Liver (tissue), 9 donors: Measurements from ENCODE around the gene CD300H. TPM values are rescaled to one million over a fixed set of nuclear protein-coding genes. Genes with fewer than 3 reads are reported as not detected.
A peak's percentile ranks its signal among the peaks of the same experiment; 100 is the strongest.

Source experiments
- DNase-seq: peaks from one replicate; pipeline ENCODE4 v3.0.0-alpha.2; 2017; ENCODE audit warnings: low spot score
- H3K27ac ChIP-seq, 2 donors: one replicate each; pipeline ENCODE4 v1.7.0; 2013; ENCODE audit warnings: inconsistent platforms in 2 of 2, low read length in 2 of 2, control low read depth in 1 of 2, low read depth in 1 of 2, mild to moderate bottlenecking in 1 of 2
- H3K27me3 ChIP-seq, 4 donors: one replicate each; pipeline versions ENCODE4 v1.6.1 to v1.7.0; 2013; ENCODE audit warnings: low read length in 3 of 4, inconsistent platforms in 1 of 4, mild to moderate bottlenecking in 1 of 4, moderate library complexity in 1 of 4; ENCODE audit not compliant: control insufficient read depth in 4 of 4, insufficient read depth in 4 of 4
- H3K36me3 ChIP-seq, 4 donors: one replicate each; pipeline versions ENCODE4 v1.6.1 to v1.7.0; 2013; ENCODE audit warnings: low read length in 3 of 4, mild to moderate bottlenecking in 3 of 4, low read depth in 1 of 4, moderate library complexity in 1 of 4; ENCODE audit not compliant: control insufficient read depth in 4 of 4, insufficient read depth in 3 of 4
- H3K4me1 ChIP-seq, 4 donors: one replicate each; pipeline versions ENCODE4 v1.6.1 to v1.7.0; 2013; ENCODE audit warnings: low read length in 3 of 4, mild to moderate bottlenecking in 3 of 4, moderate library complexity in 1 of 4; ENCODE audit not compliant: control insufficient read depth in 4 of 4, insufficient read depth in 4 of 4
- H3K4me3 ChIP-seq, 3 donors: one replicate each; pipeline versions ENCODE4 v1.6.1 to v1.7.0; 2013; ENCODE audit warnings: low read length in 3 of 3, control low read depth in 1 of 3, low read depth in 1 of 3, mild to moderate bottlenecking in 1 of 3
- H3K9ac ChIP-seq, 2 donors: one replicate each; pipeline ENCODE4 v1.7.0; 2013; ENCODE audit warnings: low read length in 2 of 2, mild to moderate bottlenecking in 2 of 2, moderate library complexity in 2 of 2, control low read depth in 1 of 2, low read depth in 1 of 2
- H3K9me3 ChIP-seq, 4 donors: one replicate each; pipeline versions ENCODE4 v1.6.1 to v1.7.0; 2013; ENCODE audit warnings: low read length in 3 of 4; ENCODE audit not compliant: control insufficient read depth in 4 of 4
- EGR1 ChIP-seq, 2 donors: IDR thresholded peaks; 2 replicates each; pipeline ENCODE4 v1.6.1; 2016 to 2018; ENCODE audit warnings: antibody characterized with exemption in 2 of 2, low read depth in 2 of 2
- FOXA1 ChIP-seq: IDR thresholded peaks from 2 replicates; pipeline ENCODE4 v1.6.1; 2016; ENCODE audit warnings: antibody characterized with exemption
- FOXA2 ChIP-seq: IDR thresholded peaks from 2 replicates; pipeline ENCODE4 v1.6.1; 2016; ENCODE audit warnings: antibody characterized with exemption
- GABPA ChIP-seq, 2 donors: IDR thresholded peaks in 1 of 2; conservative IDR thresholded peaks in 1 of 2; 2 replicates each; pipeline ENCODE4 v1.6.1; 2016; ENCODE audit warnings: antibody characterized with exemption in 2 of 2, mild to moderate bottlenecking in 1 of 2, moderate library complexity in 1 of 2
- HNF4A ChIP-seq, 2 donors: conservative IDR thresholded peaks; 2 replicates each; pipeline ENCODE4 v1.6.1; 2016; ENCODE audit warnings: antibody characterized with exemption in 2 of 2, mild to moderate bottlenecking in 2 of 2
- HNF4G ChIP-seq: IDR thresholded peaks from 2 replicates; pipeline ENCODE4 v1.6.1; 2016; ENCODE audit warnings: antibody characterized with exemption
- JUND ChIP-seq, 2 donors: IDR thresholded peaks; 2 replicates each; pipeline ENCODE4 v1.6.1; 2016; ENCODE audit warnings: antibody characterized with exemption in 2 of 2
- NR2F2 ChIP-seq: IDR thresholded peaks from 2 replicates; pipeline ENCODE4 v1.6.1; 2016; ENCODE audit warnings: antibody characterized with exemption
- RAD21 ChIP-seq, 2 donors: IDR thresholded peaks; 2 replicates each; pipeline ENCODE4 v1.6.1; 2016; ENCODE audit warnings: antibody characterized with exemption in 2 of 2, mild to moderate bottlenecking in 2 of 2
- RXRA ChIP-seq, 2 donors: IDR thresholded peaks; 2 replicates each; pipeline ENCODE4 v1.6.1; 2017 to 2018; ENCODE audit warnings: antibody characterized with exemption in 2 of 2, mild to moderate bottlenecking in 1 of 2
- SP1 ChIP-seq: IDR thresholded peaks from 2 replicates; pipeline ENCODE4 v1.6.1; 2018; ENCODE audit warnings: antibody characterized with exemption, mild to moderate bottlenecking
- TAF1 ChIP-seq: conservative IDR thresholded peaks from 2 replicates; pipeline ENCODE4 v1.6.1; 2016; ENCODE audit warnings: antibody characterized with exemption, mild to moderate bottlenecking
- YY1 ChIP-seq: IDR thresholded peaks from 2 replicates; pipeline ENCODE4 v1.6.1; 2016; ENCODE audit warnings: antibody characterized with exemption, mild to moderate bottlenecking
- WGBS: extraction: QIAGEN DNeasy Blood & Tissue Kit; methylation state at CpG from one replicate; pipeline ENCODE4 v1.1.7; 2013; 5-methylcytosine and 5-hydroxymethylcytosine counted together
- polyA plus RNA-seq, 2 donors: library from polyadenylated mRNA; stranded (reverse) in 1 of 2; unstranded in 1 of 2; fragments of 200-250 nt in 1 of 2; fragments of >200 nt in 1 of 2; fragmentation: Nextera tagmentation in 1 of 2; extraction: Ambion mirVana in 1 of 2; gene quantifications; one replicate each; pipeline versions ENCODE4 v1.2.1 to v1.2.3, GENCODE V29; 2013 to 2015
- total RNA-seq, 2 donors: library from RNA; depleted of rRNA; stranded (reverse); fragments of >200 nt; gene quantifications; one replicate each; pipeline ENCODE4 v1.2.3, GENCODE V29; 2014
- TF ChIP-seq, protein P1 (sequence below): IDR thresholded peaks from 2 replicates; pipeline ENCODE4 v1.6.1; 2016; ENCODE audit warnings: antibody characterized with exemption
- TF ChIP-seq, protein P2 (sequence below): IDR thresholded peaks from 2 replicates; pipeline ENCODE4 v1.6.1; 2016; ENCODE audit warnings: antibody characterized with exemption, mild to moderate bottlenecking
- TF ChIP-seq, protein P3 (sequence below): IDR thresholded peaks from 2 replicates; pipeline ENCODE4 v1.6.1; 2016; ENCODE audit warnings: antibody characterized with exemption
- TF ChIP-seq, protein P4 (sequence below): fragments of 150-350 bp; IDR thresholded peaks from 2 replicates; pipeline ENCODE4 v1.5.1; 2017; ENCODE audit warnings: improper control_type of control experiment, low read depth, low read length; ENCODE audit not compliant: missing input control
- TF ChIP-seq, protein P5 (sequence below): IDR thresholded peaks from 2 replicates; pipeline ENCODE4 v1.6.1; 2016; ENCODE audit warnings: antibody characterized with exemption
- donor health status: healthy.
- donor health status: healthy.
- donor health status: healthy.
- donor health status: healthy.
- donor health status: healthy.

Gene CD300H
- total and polyA plus RNA-seq, 4 donors: 0.47 TPM; not detected in 3

DNA sequence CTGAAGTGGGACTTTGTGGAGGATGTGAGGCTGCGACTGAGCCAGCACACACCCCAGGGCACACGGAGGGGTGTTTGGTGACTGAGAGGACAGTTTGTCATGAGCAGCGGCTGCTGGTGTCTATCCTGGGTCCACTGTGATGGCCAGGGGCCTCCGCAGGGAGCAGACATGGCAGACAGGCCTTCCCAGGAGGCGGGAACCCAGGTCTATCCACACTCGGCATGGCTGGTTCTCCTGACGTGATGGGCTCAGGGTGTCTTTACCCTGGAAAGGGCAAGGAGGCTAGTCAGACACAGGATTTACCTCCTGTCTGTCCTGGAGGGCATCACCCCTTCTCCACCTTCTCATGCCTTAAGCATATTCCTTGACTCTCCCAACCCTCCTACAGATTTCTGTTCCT lies 20.7 kb downstream of the CD300H start:
- H3K36me3 ChIP-seq: no peaks in the 10 kb centered on the region
- H3K9me3 ChIP-seq: no peaks in the 10 kb centered on the region
- no peak overlapping the region for H3K9ac ChIP-seq
- no peak overlapping the region for H3K27ac ChIP-seq
- H3K27me3 ChIP-seq: no peaks in the 10 kb centered on the region
- 88% methylated on average over 7 of the region's 7 CpGs for WGBS
- H3K4me3 ChIP-seq: no peak overlapping the region
- TF ChIP-seq YY1 (no peak), HNF4A (conservative IDR thresholded peaks at IDR 0.05) (no peak), RAD21 (IDR thresholded peaks at IDR 0.05) (no peak), FOXA2 (no peak), NR2F2 (no peak), RXRA (IDR thresholded peaks at IDR 0.05) (no peak), FOXA1 (no peak)
- TF ChIP-seq, protein P1, sequence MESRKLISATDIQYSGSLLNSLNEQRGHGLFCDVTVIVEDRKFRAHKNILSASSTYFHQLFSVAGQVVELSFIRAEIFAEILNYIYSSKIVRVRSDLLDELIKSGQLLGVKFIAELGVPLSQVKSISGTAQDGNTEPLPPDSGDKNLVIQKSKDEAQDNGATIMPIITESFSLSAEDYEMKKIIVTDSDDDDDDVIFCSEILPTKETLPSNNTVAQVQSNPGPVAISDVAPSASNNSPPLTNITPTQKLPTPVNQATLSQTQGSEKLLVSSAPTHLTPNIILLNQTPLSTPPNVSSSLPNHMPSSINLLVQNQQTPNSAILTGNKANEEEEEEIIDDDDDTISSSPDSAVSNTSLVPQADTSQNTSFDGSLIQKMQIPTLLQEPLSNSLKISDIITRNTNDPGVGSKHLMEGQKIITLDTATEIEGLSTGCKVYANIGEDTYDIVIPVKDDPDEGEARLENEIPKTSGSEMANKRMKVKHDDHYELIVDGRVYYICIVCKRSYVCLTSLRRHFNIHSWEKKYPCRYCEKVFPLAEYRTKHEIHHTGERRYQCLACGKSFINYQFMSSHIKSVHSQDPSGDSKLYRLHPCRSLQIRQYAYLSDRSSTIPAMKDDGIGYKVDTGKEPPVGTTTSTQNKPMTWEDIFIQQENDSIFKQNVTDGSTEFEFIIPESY: no peak
- no peak for DNase-seq
- peaks cover 0 to 4% (median 0%) of the 10 kb centered on the region in 4 donors for H3K4me1 ChIP-seq

DNA sequence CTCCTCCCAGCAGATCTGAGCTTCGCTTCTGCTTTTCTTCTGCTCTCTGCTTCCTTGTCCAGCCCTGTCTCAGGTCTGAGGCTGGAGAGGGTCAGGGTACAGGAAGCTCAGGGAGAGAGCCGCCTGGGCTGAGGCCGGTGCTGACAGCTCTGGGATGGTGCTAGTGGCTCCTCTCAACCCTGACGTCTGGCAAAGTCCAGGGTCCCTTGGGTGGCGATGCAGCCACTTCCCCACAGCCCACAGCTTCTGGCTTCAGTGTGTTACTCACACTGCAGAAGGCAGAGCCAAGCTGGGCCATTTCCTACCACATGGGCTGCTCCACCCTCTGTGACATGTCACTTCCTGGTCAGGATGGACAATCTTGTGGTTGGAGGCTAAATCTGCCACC lies 21.5 kb downstream of the CD300H start, which contains the start of gene CD300C:
CD300C (minus strand) TSS at position 273 of the 388 bp plus-strand sequence. CDS start 333 bp downstream, outside the sequence.
- Histone ChIP-seq H3K4me3 (no peak within 1 kb of the TSS), H3K9ac (no peak within 1 kb of the TSS), H3K9me3 (no peaks in the 10 kb centered on the region), H3K4me1 (peaks cover 0 to 4% (median 0%) of the 10 kb centered on the region in 4 donors), H3K36me3 (no peaks in the 10 kb centered on the region), H3K27me3 (no peaks in the 10 kb centered on the region), H3K27ac (peak within 1 kb of the TSS in 1 of 2 donors; percentile 4)
- DNase-seq: no peak
- 66% methylated on average over 5 of the region's 5 CpGs for WGBS
- TF ChIP-seq, protein P2, sequence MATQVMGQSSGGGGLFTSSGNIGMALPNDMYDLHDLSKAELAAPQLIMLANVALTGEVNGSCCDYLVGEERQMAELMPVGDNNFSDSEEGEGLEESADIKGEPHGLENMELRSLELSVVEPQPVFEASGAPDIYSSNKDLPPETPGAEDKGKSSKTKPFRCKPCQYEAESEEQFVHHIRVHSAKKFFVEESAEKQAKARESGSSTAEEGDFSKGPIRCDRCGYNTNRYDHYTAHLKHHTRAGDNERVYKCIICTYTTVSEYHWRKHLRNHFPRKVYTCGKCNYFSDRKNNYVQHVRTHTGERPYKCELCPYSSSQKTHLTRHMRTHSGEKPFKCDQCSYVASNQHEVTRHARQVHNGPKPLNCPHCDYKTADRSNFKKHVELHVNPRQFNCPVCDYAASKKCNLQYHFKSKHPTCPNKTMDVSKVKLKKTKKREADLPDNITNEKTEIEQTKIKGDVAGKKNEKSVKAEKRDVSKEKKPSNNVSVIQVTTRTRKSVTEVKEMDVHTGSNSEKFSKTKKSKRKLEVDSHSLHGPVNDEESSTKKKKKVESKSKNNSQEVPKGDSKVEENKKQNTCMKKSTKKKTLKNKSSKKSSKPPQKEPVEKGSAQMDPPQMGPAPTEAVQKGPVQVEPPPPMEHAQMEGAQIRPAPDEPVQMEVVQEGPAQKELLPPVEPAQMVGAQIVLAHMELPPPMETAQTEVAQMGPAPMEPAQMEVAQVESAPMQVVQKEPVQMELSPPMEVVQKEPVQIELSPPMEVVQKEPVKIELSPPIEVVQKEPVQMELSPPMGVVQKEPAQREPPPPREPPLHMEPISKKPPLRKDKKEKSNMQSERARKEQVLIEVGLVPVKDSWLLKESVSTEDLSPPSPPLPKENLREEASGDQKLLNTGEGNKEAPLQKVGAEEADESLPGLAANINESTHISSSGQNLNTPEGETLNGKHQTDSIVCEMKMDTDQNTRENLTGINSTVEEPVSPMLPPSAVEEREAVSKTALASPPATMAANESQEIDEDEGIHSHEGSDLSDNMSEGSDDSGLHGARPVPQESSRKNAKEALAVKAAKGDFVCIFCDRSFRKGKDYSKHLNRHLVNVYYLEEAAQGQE: no peak
- TF ChIP-seq SP1 (no peak), HNF4G (no peak), NR2F2 (no peak), FOXA2 (no peak), RAD21 (IDR thresholded peaks at IDR 0.05) (no peak), FOXA1 (no peak), GABPA (IDR thresholded peaks at IDR 0.05 in 1 of 2, conservative IDR thresholded peaks at IDR 0.05 in 1 of 2) (no peak), EGR1 (IDR thresholded peaks at IDR 0.05; ENCODE audit: low read depth in 2 of 2) (no peak), YY1 (no peak), JUND (IDR thresholded peaks at IDR 0.05) (no peak), TAF1 (no peak), HNF4A (conservative IDR thresholded peaks at IDR 0.05) (no peak), RXRA (IDR thresholded peaks at IDR 0.05) (no peak)
- TF ChIP-seq, protein P3, sequence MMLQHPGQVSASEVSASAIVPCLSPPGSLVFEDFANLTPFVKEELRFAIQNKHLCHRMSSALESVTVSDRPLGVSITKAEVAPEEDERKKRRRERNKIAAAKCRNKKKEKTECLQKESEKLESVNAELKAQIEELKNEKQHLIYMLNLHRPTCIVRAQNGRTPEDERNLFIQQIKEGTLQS: no peak
- TF ChIP-seq, protein P4, sequence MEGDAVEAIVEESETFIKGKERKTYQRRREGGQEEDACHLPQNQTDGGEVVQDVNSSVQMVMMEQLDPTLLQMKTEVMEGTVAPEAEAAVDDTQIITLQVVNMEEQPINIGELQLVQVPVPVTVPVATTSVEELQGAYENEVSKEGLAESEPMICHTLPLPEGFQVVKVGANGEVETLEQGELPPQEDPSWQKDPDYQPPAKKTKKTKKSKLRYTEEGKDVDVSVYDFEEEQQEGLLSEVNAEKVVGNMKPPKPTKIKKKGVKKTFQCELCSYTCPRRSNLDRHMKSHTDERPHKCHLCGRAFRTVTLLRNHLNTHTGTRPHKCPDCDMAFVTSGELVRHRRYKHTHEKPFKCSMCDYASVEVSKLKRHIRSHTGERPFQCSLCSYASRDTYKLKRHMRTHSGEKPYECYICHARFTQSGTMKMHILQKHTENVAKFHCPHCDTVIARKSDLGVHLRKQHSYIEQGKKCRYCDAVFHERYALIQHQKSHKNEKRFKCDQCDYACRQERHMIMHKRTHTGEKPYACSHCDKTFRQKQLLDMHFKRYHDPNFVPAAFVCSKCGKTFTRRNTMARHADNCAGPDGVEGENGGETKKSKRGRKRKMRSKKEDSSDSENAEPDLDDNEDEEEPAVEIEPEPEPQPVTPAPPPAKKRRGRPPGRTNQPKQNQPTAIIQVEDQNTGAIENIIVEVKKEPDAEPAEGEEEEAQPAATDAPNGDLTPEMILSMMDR: no peak
- TF ChIP-seq, protein P5, sequence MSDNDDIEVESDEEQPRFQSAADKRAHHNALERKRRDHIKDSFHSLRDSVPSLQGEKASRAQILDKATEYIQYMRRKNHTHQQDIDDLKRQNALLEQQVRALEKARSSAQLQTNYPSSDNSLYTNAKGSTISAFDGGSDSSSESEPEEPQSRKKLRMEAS: no peak
- TF ChIP-seq, protein P1: no peak
